Muscle of leg (tissue), 11 donors: ENCODE data around the gene FXYD1. TPM values are rescaled to one million over a fixed set of nuclear protein-coding genes. Genes with fewer than 3 reads are reported as not detected.

Experiments
- DNase-seq: peaks from one replicate; pipeline ENCODE4 v3.0.0; 2013
- H3K27ac ChIP-seq: one replicate; pipeline ENCODE4 v1.5.1; 2013; ENCODE audit warnings: mild to moderate bottlenecking, low read length, control low read depth
- H3K27me3 ChIP-seq: one replicate; pipeline ENCODE4 v1.6.1; 2013; ENCODE audit warnings: low read length; ENCODE audit not compliant: control insufficient read depth, insufficient read depth
- H3K36me3 ChIP-seq: one replicate; pipeline ENCODE4 v1.6.1; 2013; ENCODE audit warnings: low read length; ENCODE audit not compliant: control insufficient read depth, insufficient read depth
- H3K4me1 ChIP-seq: one replicate; pipeline ENCODE4 v1.6.1; 2013; ENCODE audit warnings: low read length; ENCODE audit not compliant: control insufficient read depth, insufficient read depth
- H3K4me3 ChIP-seq: one replicate; pipeline ENCODE4 v1.5.1; 2013; ENCODE audit warnings: low read length, control low read depth
- H3K9me3 ChIP-seq: replicated peaks from 2 replicates; pipeline ENCODE4 v1.6.1; 2013; ENCODE audit warnings: low read depth, low read length; ENCODE audit not compliant: control insufficient read depth
- WGBS: methylation state at CpG from one replicate; pipeline ENCODE4 v1.1.5; 2013; ENCODE audit warnings: missing lambda C conversion rate; ENCODE audit not compliant: insufficient coverage; 5-methylcytosine and 5-hydroxymethylcytosine counted together
- polyA plus RNA-seq, 8 donors: library from polyadenylated mRNA; unstranded; fragments of 120-200 nt; gene quantifications; one replicate each; pipeline versions ENCODE4 v1.2.1 to v1.2.3, GENCODE V29; 2013; ENCODE audit warnings: inconsistent platforms in 1 of 8, low replicate concordance in 1 of 8; ENCODE audit not compliant: insufficient read length in 8 of 8, insufficient read depth in 1 of 8
- total RNA-seq: library from RNA; stranded (reverse); fragments of 120-200 nt; gene quantifications from one replicate; pipeline ENCODE4 v1.2.4, GENCODE V29; 2013

FXYD1 gene
- total and polyA plus RNA-seq, 9 donors: 144 to 301 (median 195) TPM

DNA sequence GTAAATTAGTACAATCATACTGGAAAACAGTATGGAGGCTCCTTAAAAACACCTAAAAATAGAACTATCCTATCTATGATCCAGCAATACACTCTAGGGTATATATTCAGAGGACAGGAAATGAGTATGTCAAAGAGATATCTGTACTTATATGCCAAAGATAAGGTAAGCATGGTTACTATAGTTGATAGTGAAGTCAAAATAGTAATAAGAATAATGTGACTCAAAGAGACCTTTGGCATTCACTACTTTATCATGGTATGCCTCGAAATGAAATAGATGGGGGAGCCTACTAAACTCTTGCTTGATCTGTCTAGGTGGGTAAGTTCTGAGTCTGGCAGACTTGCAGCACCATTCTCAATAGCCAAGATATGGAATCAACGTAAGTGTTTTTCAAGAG lies 46.3 kb downstream of the FXYD1 start:
- Histone ChIP-seq H3K4me3 (no peak overlapping the region), H3K36me3 (no peaks in the 10 kb centered on the region), H3K4me1 (no peaks in the 10 kb centered on the region), H3K27me3 (no peaks in the 10 kb centered on the region), H3K27ac (no peak overlapping the region), H3K9me3 (no peaks in the 10 kb centered on the region)
- no peak for DNase-seq
- WGBS: no CpG with 5 or more reads among the region's 2 CpGs

Other genes with a start within 250 kb of the FXYD1 start
- gene ZNF30, start 211.9 kb upstream of the FXYD1 start, total RNA-seq: 3.9 TPM
- 1 to 10 TPM; 2.8 to 4.9 (median 3.6) TPM for gene ZNF30, start 211.9 kb upstream of the FXYD1 start, polyA plus RNA-seq
- 5.1 TPM for gene ZNF792, start 174.6 kb upstream of the FXYD1 start, total RNA-seq
- 1 to 10 TPM; 2.1 to 3.3 (median 2.5) TPM for gene ZNF792, start 174.6 kb upstream of the FXYD1 start, polyA plus RNA-seq
- gene GRAMD1A, start 138.5 kb upstream of the FXYD1 start, total RNA-seq: 16.0 TPM
- 10 to 100 TPM; 33.3 to 48.0 (median 38.4) TPM for gene GRAMD1A, start 138.5 kb upstream of the FXYD1 start, polyA plus RNA-seq
- gene SCN1B, start 108.4 kb upstream of the FXYD1 start, total RNA-seq: 3.2 TPM
- gene SCN1B, start 108.4 kb upstream of the FXYD1 start, polyA plus RNA-seq: 1 to 10 TPM; 3.0 to 6.7 (median 3.7) TPM
- gene HPN, start 97.1 kb upstream of the FXYD1 start, total RNA-seq: 0.13 TPM
- gene HPN, start 97.1 kb upstream of the FXYD1 start, polyA plus RNA-seq: 10 to 100 TPM in 1 of 8 donors, 1 to 10 TPM in 1, under 1 TPM in 5, not detected in 1; 0.14 to 15.6 (median 0.50) TPM
- gene FXYD3, start 23.0 kb upstream of the FXYD1 start, total RNA-seq: 0.35 TPM
- 1 to 10 TPM in 3 of 8 donors, under 1 TPM in 4, not detected in 1; 0.31 to 9.3 (median 0.65) TPM for gene FXYD3, start 23.0 kb upstream of the FXYD1 start, polyA plus RNA-seq
- 8.6 TPM for gene LGI4, start 3.8 kb upstream of the FXYD1 start, total RNA-seq
- gene LGI4, start 3.8 kb upstream of the FXYD1 start, polyA plus RNA-seq: 10 to 100 TPM in 6 of 8 donors, 1 to 10 TPM in 2; 8.4 to 16.3 (median 11.3) TPM
- 0.71 TPM for gene FXYD7, start 4.4 kb downstream of the FXYD1 start, total RNA-seq
- gene FXYD7, start 4.4 kb downstream of the FXYD1 start, polyA plus RNA-seq: 1 to 10 TPM in 2 of 8 donors, under 1 TPM in 6; 0.38 to 1.4 (median 0.63) TPM
- gene FXYD5, start 15.9 kb downstream of the FXYD1 start, total RNA-seq: 13.3 TPM
- 10 to 100 TPM; 16.0 to 28.1 (median 21.9) TPM for gene FXYD5, start 15.9 kb downstream of the FXYD1 start, polyA plus RNA-seq
- not detected for gene FAM187B, start 89.9 kb downstream of the FXYD1 start, total RNA-seq
- not detected for gene FAM187B, start 89.9 kb downstream of the FXYD1 start, polyA plus RNA-seq
- 2.9 TPM for gene LSR, start 110.2 kb downstream of the FXYD1 start, total RNA-seq
- gene LSR, start 110.2 kb downstream of the FXYD1 start, polyA plus RNA-seq: 10 to 100 TPM in 1 of 8 donors, 1 to 10 TPM in 7; 3.2 to 15.2 (median 5.7) TPM
- gene USF2, start 130.1 kb downstream of the FXYD1 start, total RNA-seq: 44.9 TPM
- gene USF2, start 130.1 kb downstream of the FXYD1 start, polyA plus RNA-seq: 100 to 1,000 TPM; 102 to 132 (median 109) TPM
- 0.18 TPM for gene HAMP, start 143.7 kb downstream of the FXYD1 start, total RNA-seq
- gene HAMP, start 143.7 kb downstream of the FXYD1 start, polyA plus RNA-seq: under 1 TPM in 7 of 8 donors, not detected in 1; 0.04 to 0.41 (median 0.10) TPM
- 2.6 TPM for gene MAG, start 153.3 kb downstream of the FXYD1 start, total RNA-seq
- 1 to 10 TPM in 3 of 8 donors, under 1 TPM in 5; 0.16 to 2.5 (median 0.48) TPM for gene MAG, start 153.3 kb downstream of the FXYD1 start, polyA plus RNA-seq
- gene CD22, start 190.4 kb downstream of the FXYD1 start, total RNA-seq: 3.3 TPM
- gene CD22, start 190.4 kb downstream of the FXYD1 start, polyA plus RNA-seq: 1 to 10 TPM in 3 of 8 donors, under 1 TPM in 5; 0.55 to 8.9 (median 0.92) TPM
- 0.04 TPM for gene FFAR1, start 209.1 kb downstream of the FXYD1 start, total RNA-seq
- under 1 TPM in 2 of 8 donors, not detected in 6; 0.07 to 0.14 TPM for gene FFAR1, start 209.1 kb downstream of the FXYD1 start, polyA plus RNA-seq
- gene FFAR3, start 219.6 kb downstream of the FXYD1 start, total RNA-seq: 0.22 TPM
- under 1 TPM in 5 of 8 donors, not detected in 3; 0.06 to 0.24 (median 0.16) TPM for gene FFAR3, start 219.6 kb downstream of the FXYD1 start, polyA plus RNA-seq
- not detected for gene GPR42, start 232.2 kb downstream of the FXYD1 start, total RNA-seq
- gene GPR42, start 232.2 kb downstream of the FXYD1 start, polyA plus RNA-seq: under 1 TPM in 1 of 8 donors, not detected in 7; 0.15 TPM